ENCODE data around the gene TSPAN11. TPM values are rescaled to one million over a fixed set of nuclear protein-coding genes. Genes with fewer than 3 reads are reported as not detected.

Gene TSPAN11
- total and polyA plus RNA-seq, 2 of the 4 experiments (the other 2 are of a cell fraction): 0.18 to 0.26 TPM

DNA sequence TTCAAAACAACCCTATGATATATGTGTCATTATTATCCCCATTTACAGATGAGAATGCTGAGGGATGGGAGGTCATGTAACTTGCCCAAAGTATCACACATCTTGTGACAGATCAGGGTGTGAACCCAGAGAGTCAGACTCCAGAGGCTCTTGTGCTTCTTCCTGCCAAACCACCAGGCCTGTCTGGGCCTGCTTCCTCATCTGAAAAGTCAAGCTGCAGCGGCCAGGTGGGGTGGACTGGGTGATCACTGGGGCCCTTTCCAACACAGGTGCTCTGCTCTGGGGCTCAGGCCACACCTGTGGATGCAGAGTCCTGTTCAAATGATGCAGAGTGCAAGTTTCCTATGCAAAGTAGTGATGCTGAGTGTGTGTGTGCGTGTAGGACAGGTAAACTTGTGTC lies 26.7 kb downstream of the TSPAN11 start:
- DNase-seq: no peak
- no peak for ATAC-seq (ENCODE audit: low read depth)
- Histone ChIP-seq H4K91ac (ENCODE audit: insufficient read depth, low read depth, low read length) (no peak overlapping the region), H3K79me1 (ENCODE audit: low read depth in 1 of 2, low read length in 2 of 2) (no peaks in the 10 kb centered on the region), H2BK5ac (ENCODE audit: low read depth, low read length, poor library complexity, severe bottlenecking) (no peak overlapping the region), H3K9ac (ENCODE audit: low read depth, low read length) (no peak overlapping the region), H2BK15ac (ENCODE audit: low read depth, low read length) (no peak overlapping the region), H2AK5ac (ENCODE audit: low read depth, low read length) (no peak overlapping the region), H3K36me3 (ENCODE audit: control insufficient read depth, insufficient read depth, low read length) (no peaks in the 10 kb centered on the region), H2AFZ (replicated peaks; ENCODE audit: low read length, poor library complexity) (no peak overlapping the region), H3K4me2 (ENCODE audit: low read depth, low read length) (no peak overlapping the region), H4K5ac (ENCODE audit: low read depth, low read length) (no peak overlapping the region), H4K8ac (ENCODE audit: low read depth in 2 of 2, low read length in 2 of 2) (no peak overlapping the region), H3K14ac (replicated peaks; ENCODE audit: low read depth, low read length) (no peak overlapping the region), H4K20me1 (ENCODE audit: insufficient read depth, low read length) (no peaks in the 10 kb centered on the region), H3K4me1 (ENCODE audit: control insufficient read depth, insufficient read depth, low read length) (no peaks in the 10 kb centered on the region), H3K27ac (ENCODE audit: insufficient read depth, low read length) (no peak overlapping the region), H3K18ac (ENCODE audit: low read depth, low read length) (no peak overlapping the region), H3K56ac (ENCODE audit: extremely low read depth, insufficient read depth, low read length) (no peak overlapping the region), H2BK20ac (ENCODE audit: low read depth, low read length) (no peak overlapping the region), H2AK9ac (replicated peaks; ENCODE audit: low read depth, low read length, poor library complexity) (no peak overlapping the region), H3K9me1 (ENCODE audit: insufficient read depth, low read length) (no peaks in the 10 kb centered on the region), H3K23ac (ENCODE audit: low read depth, low read length) (no peak overlapping the region), H3K4ac (ENCODE audit: low read depth, low read length) (no peak overlapping the region), H3K27me3 (ENCODE audit: control insufficient read depth, insufficient read depth, low read length) (peaks cover 4% of the 10 kb centered on the region), H3K9me3 (ENCODE audit: control insufficient read depth, insufficient read depth, low read length) (no peaks in the 10 kb centered on the region), H2BK120ac (ENCODE audit: low read depth, low read length) (no peak overlapping the region), H3K4me3 (ENCODE audit: insufficient read depth, low read depth, low read length) (no peak overlapping the region)
- in situ Hi-C loops (cut with MboI; ENCODE audit: low sequenced_read_pairs) (no loop called here), intact Hi-C loops (cut with micrococcal nuclease) (no loop called here), dilution Hi-C loops (cut with HindIII; ENCODE audit: low sequenced_read_pairs, unreplicated experiment) (no loop called here)
- ChIA-PET CTCF (no interaction called here), POLR2A (ENCODE audit: unreplicated experiment) (no interaction called here)
- TF ChIP-seq, protein P1, sequence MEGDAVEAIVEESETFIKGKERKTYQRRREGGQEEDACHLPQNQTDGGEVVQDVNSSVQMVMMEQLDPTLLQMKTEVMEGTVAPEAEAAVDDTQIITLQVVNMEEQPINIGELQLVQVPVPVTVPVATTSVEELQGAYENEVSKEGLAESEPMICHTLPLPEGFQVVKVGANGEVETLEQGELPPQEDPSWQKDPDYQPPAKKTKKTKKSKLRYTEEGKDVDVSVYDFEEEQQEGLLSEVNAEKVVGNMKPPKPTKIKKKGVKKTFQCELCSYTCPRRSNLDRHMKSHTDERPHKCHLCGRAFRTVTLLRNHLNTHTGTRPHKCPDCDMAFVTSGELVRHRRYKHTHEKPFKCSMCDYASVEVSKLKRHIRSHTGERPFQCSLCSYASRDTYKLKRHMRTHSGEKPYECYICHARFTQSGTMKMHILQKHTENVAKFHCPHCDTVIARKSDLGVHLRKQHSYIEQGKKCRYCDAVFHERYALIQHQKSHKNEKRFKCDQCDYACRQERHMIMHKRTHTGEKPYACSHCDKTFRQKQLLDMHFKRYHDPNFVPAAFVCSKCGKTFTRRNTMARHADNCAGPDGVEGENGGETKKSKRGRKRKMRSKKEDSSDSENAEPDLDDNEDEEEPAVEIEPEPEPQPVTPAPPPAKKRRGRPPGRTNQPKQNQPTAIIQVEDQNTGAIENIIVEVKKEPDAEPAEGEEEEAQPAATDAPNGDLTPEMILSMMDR (conservative IDR thresholded peaks at IDR 0.05; ENCODE audit: low read depth, low read length): no peak
- TF ChIP-seq CHD1 (IDR thresholded peaks at IDR 0.05; ENCODE audit: low read depth, low read length) (no peak), SMC3 (IDR thresholded peaks at IDR 0.05; ENCODE audit: low read depth, low read length) (no peak), MAFK (IDR thresholded peaks at IDR 0.05; ENCODE audit: low read depth, low read length) (no peak), MAZ (IDR thresholded peaks at IDR 0.05; ENCODE audit: borderline replicate concordance, low read depth, low read length) (no peak), NFE2L2 (IDR thresholded peaks at IDR 0.05; ENCODE audit: low read depth, low read length) (no peak), FOS (IDR thresholded peaks at IDR 0.05; ENCODE audit: low read depth, low read length) (no peak), MXI1 (IDR thresholded peaks at IDR 0.05; ENCODE audit: borderline replicate concordance, low read depth, low read length) (no peak)
- no TSS peak for BruUV-seq (replicated peaks)
- 38% methylated on average over 1 of the region's 2 CpGs; no CpG with 5 or more reads in 1 of the 2 experiments for WGBS, 2 experiments (ENCODE audit: extremely low coverage in 2 of 2, insufficient read length in 1 of 2)

Measured in IMR-90 (cell line).